Measurements from ENCODE around the gene ST8SIA2. TPM values are rescaled to one million over a fixed set of nuclear protein-coding genes. Genes with fewer than 3 reads are reported as not detected.

The ST8SIA2 gene
- polyA plus RNA-seq, 1 donor from 2014 or later = 24.0 TPM

GRCh38 chr15:92407321-92407720 is 13.6 kb downstream of the ST8SIA2 start:
- Histone ChIP-seq H3K27ac (ENCODE audit: low read length) (no peak overlapping the region), H3K4me3 (ENCODE audit: low read length) (no peak overlapping the region), H3K9ac (ENCODE audit: low read length) (no peak overlapping the region), H3K9me2 (ENCODE audit: insufficient read depth, low read length) (no peaks in the 10 kb centered on the region), H2AFZ (ENCODE audit: low read depth, low read length) (no peak overlapping the region), H3K27me3 (ENCODE audit: insufficient read depth, low read depth, low read length) (no peaks in the 10 kb centered on the region), H3K4me2 (ENCODE audit: low read length) (no peak overlapping the region), H4K20me1 (ENCODE audit: insufficient read depth) (peaks cover 8% of the 10 kb centered on the region), H3K9me3 (ENCODE audit: low read length) (no peaks in the 10 kb centered on the region), H3F3A (ENCODE audit: insufficient read depth, low read length, poor library complexity, severe bottlenecking) (no peaks in the 10 kb centered on the region), H3K79me2 (replicated peaks; ENCODE audit: insufficient read depth, low read length) (peaks cover 81% of the 10 kb centered on the region), H3K36me3 (ENCODE audit: insufficient read depth, low read length) (peaks cover 7% of the 10 kb centered on the region)
- TF ChIP-seq TAF1 (IDR thresholded peaks at IDR 0.05; ENCODE audit: low read depth) (no peak), SMC3 (conservative IDR thresholded peaks at IDR 0.05; ENCODE audit: poor library complexity) (no peak), EP300 (conservative IDR thresholded peaks at IDR 0.05; ENCODE audit: poor library complexity, severe bottlenecking) (no peak), MXI1 (conservative IDR thresholded peaks at IDR 0.05; ENCODE audit: poor library complexity, severe bottlenecking) (no peak), CTCF (IDR thresholded peaks at IDR 0.05; ENCODE audit: poor library complexity, severe bottlenecking) (no peak), EZH2 (IDR thresholded peaks at IDR 0.05; ENCODE audit: borderline replicate concordance, insufficient read depth, low read length, poor library complexity, severe bottlenecking) (no peak), POLR2AphosphoS5 (IDR thresholded peaks at IDR 0.05) (no peak), RAD21 (conservative IDR thresholded peaks at IDR 0.05) (no peak)
- TF ChIP-seq, protein P1, sequence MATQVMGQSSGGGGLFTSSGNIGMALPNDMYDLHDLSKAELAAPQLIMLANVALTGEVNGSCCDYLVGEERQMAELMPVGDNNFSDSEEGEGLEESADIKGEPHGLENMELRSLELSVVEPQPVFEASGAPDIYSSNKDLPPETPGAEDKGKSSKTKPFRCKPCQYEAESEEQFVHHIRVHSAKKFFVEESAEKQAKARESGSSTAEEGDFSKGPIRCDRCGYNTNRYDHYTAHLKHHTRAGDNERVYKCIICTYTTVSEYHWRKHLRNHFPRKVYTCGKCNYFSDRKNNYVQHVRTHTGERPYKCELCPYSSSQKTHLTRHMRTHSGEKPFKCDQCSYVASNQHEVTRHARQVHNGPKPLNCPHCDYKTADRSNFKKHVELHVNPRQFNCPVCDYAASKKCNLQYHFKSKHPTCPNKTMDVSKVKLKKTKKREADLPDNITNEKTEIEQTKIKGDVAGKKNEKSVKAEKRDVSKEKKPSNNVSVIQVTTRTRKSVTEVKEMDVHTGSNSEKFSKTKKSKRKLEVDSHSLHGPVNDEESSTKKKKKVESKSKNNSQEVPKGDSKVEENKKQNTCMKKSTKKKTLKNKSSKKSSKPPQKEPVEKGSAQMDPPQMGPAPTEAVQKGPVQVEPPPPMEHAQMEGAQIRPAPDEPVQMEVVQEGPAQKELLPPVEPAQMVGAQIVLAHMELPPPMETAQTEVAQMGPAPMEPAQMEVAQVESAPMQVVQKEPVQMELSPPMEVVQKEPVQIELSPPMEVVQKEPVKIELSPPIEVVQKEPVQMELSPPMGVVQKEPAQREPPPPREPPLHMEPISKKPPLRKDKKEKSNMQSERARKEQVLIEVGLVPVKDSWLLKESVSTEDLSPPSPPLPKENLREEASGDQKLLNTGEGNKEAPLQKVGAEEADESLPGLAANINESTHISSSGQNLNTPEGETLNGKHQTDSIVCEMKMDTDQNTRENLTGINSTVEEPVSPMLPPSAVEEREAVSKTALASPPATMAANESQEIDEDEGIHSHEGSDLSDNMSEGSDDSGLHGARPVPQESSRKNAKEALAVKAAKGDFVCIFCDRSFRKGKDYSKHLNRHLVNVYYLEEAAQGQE (IDR thresholded peaks at IDR 0.05; ENCODE audit: borderline replicate concordance) = no peak

DNA sequence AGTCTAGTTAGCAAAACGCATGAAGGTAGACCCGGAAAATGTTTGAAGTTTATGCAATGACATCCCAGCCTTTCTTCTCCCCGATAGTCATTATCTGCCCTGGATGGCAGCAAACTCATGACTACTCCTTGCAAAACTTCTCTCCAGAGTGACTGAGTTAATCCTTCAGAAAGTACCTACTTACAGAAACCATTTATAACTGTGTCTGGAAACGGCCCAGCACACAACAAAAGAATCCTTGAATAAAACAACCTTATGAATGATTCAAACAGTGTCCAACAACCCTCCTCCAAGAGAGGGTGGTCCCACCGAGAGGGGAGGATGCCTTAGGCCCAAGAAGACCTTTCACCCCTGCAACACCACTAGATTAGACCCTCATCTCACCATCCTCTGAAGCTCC is 14.2 kb downstream of the ST8SIA2 start:
- H3K27ac ChIP-seq (ENCODE audit: low read length) = no peak overlapping the region
- H2AFZ ChIP-seq (ENCODE audit: low read depth, low read length) = no peak overlapping the region
- no peaks in the 10 kb centered on the region for H3K9me2 ChIP-seq (ENCODE audit: insufficient read depth, low read length)
- H3K27me3 ChIP-seq (ENCODE audit: insufficient read depth, low read depth, low read length) = no peaks in the 10 kb centered on the region
- H4K20me1 ChIP-seq (ENCODE audit: insufficient read depth) = peaks cover 8% of the 10 kb centered on the region
- H3K36me3 ChIP-seq (ENCODE audit: insufficient read depth, low read length) = peaks cover 6% of the 10 kb centered on the region
- no peaks in the 10 kb centered on the region for H3K9me3 ChIP-seq (ENCODE audit: low read length)
- H3K4me3 ChIP-seq (ENCODE audit: low read length) = no peak overlapping the region
- TF ChIP-seq EZH2 (IDR thresholded peaks at IDR 0.05; ENCODE audit: borderline replicate concordance, insufficient read depth, low read length, poor library complexity, severe bottlenecking) = no peak
- TF ChIP-seq RAD21 (conservative IDR thresholded peaks at IDR 0.05) = no peak
- TF ChIP-seq, protein P1 (IDR thresholded peaks at IDR 0.05; ENCODE audit: borderline replicate concordance) = no peak
- TF ChIP-seq TAF1 (IDR thresholded peaks at IDR 0.05; ENCODE audit: low read depth) = no peak
- no peak for TF ChIP-seq EP300 (conservative IDR thresholded peaks at IDR 0.05; ENCODE audit: poor library complexity, severe bottlenecking)
- no peak for TF ChIP-seq SMC3 (conservative IDR thresholded peaks at IDR 0.05; ENCODE audit: poor library complexity)
- TF ChIP-seq CTCF (IDR thresholded peaks at IDR 0.05; ENCODE audit: poor library complexity, severe bottlenecking) = no peak
- no peak for TF ChIP-seq MXI1 (conservative IDR thresholded peaks at IDR 0.05; ENCODE audit: poor library complexity, severe bottlenecking)
- TF ChIP-seq POLR2AphosphoS5 (IDR thresholded peaks at IDR 0.05) = no peak
- no peak overlapping the region for H3K4me2 ChIP-seq (ENCODE audit: low read length)
- H3K79me2 ChIP-seq (replicated peaks; ENCODE audit: insufficient read depth, low read length) = peaks cover 79% of the 10 kb centered on the region
- no peaks in the 10 kb centered on the region for H3F3A ChIP-seq (ENCODE audit: insufficient read depth, low read length, poor library complexity, severe bottlenecking)
- no peak overlapping the region for H3K9ac ChIP-seq (ENCODE audit: low read length)

All from neural cell (in vitro differentiated cells).